CD4-positive, alpha-beta T cell treated with Interleukin-15 for 4 hours (primary cell): ENCODE results near the gene PHC1.

ENCODE experiments used
- DNase-seq: peaks from one replicate; pipeline ENCODE4 v3.0.0-alpha.2; 2020; ENCODE audit warnings: low spot score

Gene PHC1

GRCh38 chr12:8950221-8950527 is 35.9 kb downstream of the PHC1 start:
- DNase-seq: no peak

- peak; percentile 51 for DNase-seq
These were observed 36.6 kb downstream of the PHC1 start for GRCh38 chr12:8950702-8951478.

- DNase-seq: peak; percentile 58
These were observed 37.4 kb downstream of the PHC1 start for GRCh38 chr12:8951744-8952143.

GRCh38 chr12:8953773-8954402 is 39.6 kb downstream of the PHC1 start:
- DNase-seq: peak; percentile 80

- DNase-seq: no peak
These were observed 41.8 kb downstream of the PHC1 start for GRCh38 chr12:8956073-8956472.

GRCh38 chr12:8956772-8957171 is 42.5 kb downstream of the PHC1 start:
- DNase-seq: no peak

GRCh38 chr12:8957561-8957960 is 43.3 kb downstream of the PHC1 start:
- DNase-seq: no peak

- no peak for DNase-seq
These were observed 43.8 kb downstream of the PHC1 start for GRCh38 chr12:8958066-8958465.

GRCh38 chr12:8960176-8960575 is 45.9 kb downstream of the PHC1 start:
- peak; percentile 54 for DNase-seq

GRCh38 chr12:8968761-8969160 is 54.5 kb downstream of the PHC1 start:
- DNase-seq: no peak

- DNase-seq: no peak
These were observed 55.6 kb downstream of the PHC1 start for GRCh38 chr12:8969861-8970411.

GRCh38 chr12:8970432-8970831 is 56.1 kb downstream of the PHC1 start:
- no peak for DNase-seq

GRCh38 chr12:8980137-8980536 is 65.8 kb downstream of the PHC1 start:
- DNase-seq: no peak

GRCh38 chr12:8985213-8985754 is 71.0 kb downstream of the PHC1 start:
- DNase-seq: no peak

GRCh38 chr12:8987163-8987562 is 72.9 kb downstream of the PHC1 start:
- DNase-seq: no peak

GRCh38 chr12:8987685-8988084 is 73.4 kb downstream of the PHC1 start:
- DNase-seq: peak; percentile 27

GRCh38 chr12:8989413-8989812 is 75.1 kb downstream of the PHC1 start, which contains the start of gene KLRG1:
KLRG1 (plus strand) TSS chr12:8989546; CDS start chr12:8989636, 90 bp downstream.
- peak; percentile 50 for DNase-seq
